ENCODE data around the gene IDH2. TPM values are rescaled to one million over a fixed set of nuclear protein-coding genes. Genes with fewer than 3 reads are reported as not detected.

Gene IDH2
- total and polyA plus RNA-seq, 2 donors from 2014 or later: 87.0 to 545 TPM

- peaks cover 2 to 22% (median 22%) of the 10 kb centered on the region in 3 donors for H3K36me3 ChIP-seq (ENCODE audit: control insufficient read depth in 2 of 3, insufficient read depth in 3 of 3, low read length in 3 of 3)
Measured at GRCh38 chr15:90080458-90080755, 21.9 kb downstream of the IDH2 start.

DNA sequence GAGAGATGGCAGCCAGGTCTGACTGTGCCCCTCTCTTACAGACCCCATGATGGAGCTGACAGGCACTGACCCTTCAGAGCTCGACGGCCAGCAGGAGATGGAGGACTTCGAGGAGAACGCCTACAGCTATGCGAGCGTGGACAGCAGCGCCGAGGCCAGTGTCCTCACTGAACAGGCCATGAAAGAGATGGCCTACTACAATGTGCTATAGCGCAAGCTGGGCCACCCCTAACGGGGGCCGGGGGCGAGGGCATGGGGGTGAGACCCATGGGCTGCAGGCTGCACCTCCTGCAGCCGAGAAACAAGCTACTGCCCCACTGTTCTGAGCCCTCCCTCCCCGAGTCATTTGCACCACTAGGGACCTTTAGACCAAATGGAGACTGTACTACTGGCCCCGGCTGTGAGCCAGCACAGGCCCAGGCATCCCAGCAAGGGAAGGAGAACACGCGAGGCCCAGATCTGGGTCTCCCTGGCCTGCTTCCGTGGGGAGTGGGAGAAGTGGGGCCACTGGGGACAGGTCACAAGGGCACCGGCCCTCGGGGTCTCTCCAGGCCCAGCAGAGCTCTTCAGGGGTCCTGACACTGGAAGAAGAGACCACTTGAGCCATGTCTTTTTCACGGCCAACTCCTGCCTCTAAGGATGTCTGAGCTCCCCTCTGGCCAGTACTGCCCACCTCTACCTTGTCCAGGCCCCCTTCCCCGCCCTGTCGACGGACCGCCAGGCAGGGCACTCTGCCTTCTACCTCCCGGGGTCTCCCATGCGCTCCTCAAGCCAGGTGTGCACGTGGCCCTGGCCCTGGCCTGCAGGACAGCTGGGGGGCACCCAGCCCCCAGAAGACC is 22.4 kb downstream of the IDH2 start:
- no peak overlapping the region for H3K27ac ChIP-seq (ENCODE audit: low read depth in 2 of 2, low read length in 2 of 2)
- H3K9me3 ChIP-seq (ENCODE audit: control insufficient read depth in 2 of 3, insufficient read depth in 1 of 3, low read length in 3 of 3): no peaks in the 10 kb centered on the region
- H3K4me3 ChIP-seq (ENCODE audit: low read length in 3 of 3): no peak overlapping the region
- peaks cover 0 to 9% (median 7%) of the 10 kb centered on the region in 3 donors for H3K4me1 ChIP-seq (ENCODE audit: control insufficient read depth in 2 of 3, insufficient read depth in 2 of 3, low read depth in 1 of 3, low read length in 3 of 3)
- DNase-seq (no peak), FAIRE-seq (no peak)
- H3K36me3 ChIP-seq (ENCODE audit: control insufficient read depth in 2 of 3, insufficient read depth in 3 of 3, low read length in 3 of 3): peaks cover 2 to 21% (median 18%) of the 10 kb centered on the region in 3 donors
- TF ChIP-seq CTCF (IDR thresholded peaks at IDR 0.05; ENCODE audit: borderline replicate concordance, extremely low read depth, insufficient read depth): no peak
- H3K27me3 ChIP-seq (ENCODE audit: control insufficient read depth, insufficient read depth, low read length): no peaks in the 10 kb centered on the region
- intact Hi-C loops (cut with DNase I): loop anchor here (10.0 kb wide), 1 partner anchor 345 kb away; no protein-coding TSS in a partner anchor
- H3K9ac ChIP-seq (ENCODE audit: low read length in 3 of 3): no peak overlapping the region

More at GRCh38 chr15:90080458-90080755, 21.9 kb downstream of the IDH2 start:
- Histone ChIP-seq H3K4me3 (ENCODE audit: low read length in 3 of 3) (no peak overlapping the region), H3K27me3 (ENCODE audit: control insufficient read depth, insufficient read depth, low read length) (no peaks in the 10 kb centered on the region), H3K27ac (ENCODE audit: low read depth in 2 of 2, low read length in 2 of 2) (no peak overlapping the region), H3K4me1 (ENCODE audit: control insufficient read depth in 2 of 3, insufficient read depth in 2 of 3, low read depth in 1 of 3, low read length in 3 of 3) (peaks cover 0 to 9% (median 7%) of the 10 kb centered on the region in 3 donors), H3K9me3 (ENCODE audit: control insufficient read depth in 2 of 3, insufficient read depth in 1 of 3, low read length in 3 of 3) (no peaks in the 10 kb centered on the region), H3K9ac (ENCODE audit: low read length in 3 of 3) (no peak overlapping the region)
- FAIRE-seq: no peak
- intact Hi-C loops (cut with DNase I): no loop called here
- no peak for TF ChIP-seq CTCF (IDR thresholded peaks at IDR 0.05; ENCODE audit: borderline replicate concordance, extremely low read depth, insufficient read depth)
- no peak for DNase-seq

DNA sequence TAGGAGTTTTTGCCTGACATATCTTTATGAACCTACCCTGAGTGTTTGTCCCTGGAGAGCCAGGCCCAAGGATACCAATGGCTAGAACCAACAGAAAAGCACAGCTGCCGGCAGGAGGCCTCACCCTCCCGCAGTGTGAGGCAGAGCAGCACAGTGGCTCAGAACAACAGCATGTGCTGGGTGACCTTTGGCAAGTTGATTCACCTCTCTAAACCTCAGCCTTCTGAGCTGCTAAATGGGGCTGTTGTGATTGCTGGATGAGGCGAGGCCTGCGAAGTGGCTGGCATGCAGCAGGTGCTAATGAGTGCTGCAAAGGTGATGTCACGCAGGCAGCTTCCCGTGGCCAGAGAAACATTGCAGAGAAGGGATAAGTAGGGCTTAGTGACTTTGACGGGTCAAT is 23.3 kb downstream of the IDH2 start:
- H3K36me3 ChIP-seq (ENCODE audit: control insufficient read depth in 2 of 3, insufficient read depth in 3 of 3, low read length in 3 of 3): peaks cover 2 to 21% (median 12%) of the 10 kb centered on the region in 3 donors
- FAIRE-seq: no peak

More for the DNA sequence above, 23.3 kb downstream of the IDH2 start:
- H3K9ac ChIP-seq (ENCODE audit: low read length in 3 of 3): no peak overlapping the region
- H3K27ac ChIP-seq (ENCODE audit: low read depth in 2 of 2, low read length in 2 of 2): no peak overlapping the region
- H3K9me3 ChIP-seq (ENCODE audit: control insufficient read depth in 2 of 3, insufficient read depth in 1 of 3, low read length in 3 of 3): no peaks in the 10 kb centered on the region
- no peak overlapping the region for H3K4me3 ChIP-seq (ENCODE audit: low read length in 3 of 3)
- peaks cover 0 to 9% (median 7%) of the 10 kb centered on the region in 3 donors for H3K4me1 ChIP-seq (ENCODE audit: control insufficient read depth in 2 of 3, insufficient read depth in 2 of 3, low read depth in 1 of 3, low read length in 3 of 3)
- TF ChIP-seq CTCF (IDR thresholded peaks at IDR 0.05; ENCODE audit: borderline replicate concordance, extremely low read depth, insufficient read depth): no peak
- no peaks in the 10 kb centered on the region for H3K27me3 ChIP-seq (ENCODE audit: control insufficient read depth, insufficient read depth, low read length)
- intact Hi-C loops (cut with DNase I): loop anchor here (10.0 kb wide), 1 partner anchor 344 kb away; no protein-coding TSS in a partner anchor
- DNase-seq: no peak

Measured in kidney (tissue), 14 donors.